ENCODE data around the gene NDFIP1.
"Not testable (repeated sequence)": the region's sequence is repeated elsewhere in the genome, so short reads cannot be mapped to it uniquely, and the experiment has no call there.

Gene NDFIP1

GRCh38 chr5:142108432-142109330 is at the start of gene NDFIP1:
TSS of gene NDFIP1 (plus strand) at chr5:142108779. CDS start at chr5:142108975, 196 bp downstream.
- DNase-seq (ENCODE audit: low read depth): no peak

GRCh38 chr5:142059304-142059940 is 49.2 kb upstream of the NDFIP1 start:
- DNase-seq (ENCODE audit: low read depth): no peak

- DNase-seq (ENCODE audit: low read depth): no peak
These were observed 45.2 kb upstream of the NDFIP1 start for GRCh38 chr5:142063376-142063775.

GRCh38 chr5:142063878-142064331 is 44.7 kb upstream of the NDFIP1 start:
- DNase-seq (ENCODE audit: low read depth): no peak

- no peak for DNase-seq (ENCODE audit: low read depth)
These were observed 43.3 kb upstream of the NDFIP1 start for GRCh38 chr5:142065273-142065672.

- DNase-seq (ENCODE audit: low read depth): no peak
These were observed 38.8 kb upstream of the NDFIP1 start for GRCh38 chr5:142069606-142070399.

GRCh38 chr5:142070734-142071133 is 37.8 kb upstream of the NDFIP1 start:
- DNase-seq (ENCODE audit: low read depth): no peak

- no peak for DNase-seq (ENCODE audit: low read depth)
These were observed 36.1 kb upstream of the NDFIP1 start for GRCh38 chr5:142072488-142072887.

GRCh38 chr5:142073362-142073988 is 35.1 kb upstream of the NDFIP1 start:
- DNase-seq (ENCODE audit: low read depth): no peak

- no peak for DNase-seq (ENCODE audit: low read depth)
These were observed 34.6 kb upstream of the NDFIP1 start for GRCh38 chr5:142074006-142074405.

- no peak for DNase-seq (ENCODE audit: low read depth)
These were observed 30.4 kb upstream of the NDFIP1 start for GRCh38 chr5:142078221-142078620.

GRCh38 chr5:142078706-142079105 is 29.9 kb upstream of the NDFIP1 start:
- DNase-seq (ENCODE audit: low read depth): no peak

GRCh38 chr5:142079306-142079721 is 29.3 kb upstream of the NDFIP1 start:
- no peak for DNase-seq (ENCODE audit: low read depth)

- no peak for DNase-seq (ENCODE audit: low read depth)
These were observed 28.3 kb upstream of the NDFIP1 start for GRCh38 chr5:142080248-142080647.

- no peak for DNase-seq (ENCODE audit: low read depth)
These were observed 26.3 kb upstream of the NDFIP1 start for GRCh38 chr5:142082182-142082781.

- DNase-seq (ENCODE audit: low read depth): no peak
These were observed 22.4 kb upstream of the NDFIP1 start for GRCh38 chr5:142086229-142086628.

- DNase-seq (ENCODE audit: low read depth): no peak
These were observed 21.9 kb upstream of the NDFIP1 start for GRCh38 chr5:142086679-142087078.

- no peak for DNase-seq (ENCODE audit: low read depth)
These were observed 20.5 kb upstream of the NDFIP1 start for GRCh38 chr5:142087920-142088679.

- DNase-seq (ENCODE audit: low read depth): not testable (repeated sequence)
These were observed 19.6 kb upstream of the NDFIP1 start for GRCh38 chr5:142088855-142089479.

- no peak for DNase-seq (ENCODE audit: low read depth)
These were observed 17.6 kb upstream of the NDFIP1 start for GRCh38 chr5:142091012-142091411.

All from non-pigmented ciliary epithelial cell (primary cell).